Endodermal cell (in vitro differentiated cells): Measurements from ENCODE around the gene AKAP7. TPM values are rescaled to one million over a fixed set of nuclear protein-coding genes. Genes with fewer than 3 reads are reported as not detected.

Experiments used
- DNase-seq: peaks from one replicate; pipeline ENCODE4 v3.0.0-alpha.2; 2017
- H3K27ac ChIP-seq: 2 replicates; pipeline ENCODE4 v1.5.1; 2013; ENCODE audit warnings: mild to moderate bottlenecking, low read depth, low read length, moderate library complexity
- H3K27me3 ChIP-seq: 2 replicates; pipeline ENCODE4 v1.6.1; 2013; ENCODE audit warnings: mild to moderate bottlenecking, low read length, moderate library complexity; ENCODE audit not compliant: insufficient read depth, control insufficient read depth, poor library complexity, severe bottlenecking
- H3K36me3 ChIP-seq: 2 replicates; pipeline ENCODE4 v1.7.0; 2013; ENCODE audit warnings: mild to moderate bottlenecking, low read length, moderate library complexity; ENCODE audit not compliant: control insufficient read depth, insufficient read depth
- H3K4me1 ChIP-seq: one replicate; pipeline ENCODE4 v1.7.0; 2013; ENCODE audit warnings: low read length; ENCODE audit not compliant: control insufficient read depth, insufficient read depth
- H3K4me3 ChIP-seq: 2 replicates; pipeline ENCODE4 v1.5.1; 2013; ENCODE audit warnings: mild to moderate bottlenecking, low read length, moderate library complexity
- H3K9ac ChIP-seq: 2 replicates; pipeline ENCODE4 v1.6.1; 2013; ENCODE audit warnings: mild to moderate bottlenecking, low read length, moderate library complexity; ENCODE audit not compliant: poor library complexity, severe bottlenecking; ENCODE audit errors: extremely low read depth
- H3K9me3 ChIP-seq: 2 replicates; pipeline ENCODE4 v1.6.1; 2013; ENCODE audit warnings: mild to moderate bottlenecking, low read length, moderate library complexity; ENCODE audit not compliant: control insufficient read depth
- H3K27ac Mint-ChIP-seq: 2 replicates; pipeline ENCODE4 v1.8.0; 2020; ENCODE audit warnings: mixed read lengths
- H3K27me3 Mint-ChIP-seq: 2 replicates; pipeline ENCODE4 v1.8.0; 2021; ENCODE audit warnings: mild to moderate bottlenecking, mixed read lengths; ENCODE audit not compliant: insufficient read depth
- H3K36me3 Mint-ChIP-seq: 2 replicates; pipeline ENCODE4 v1.8.0; 2020; ENCODE audit warnings: low read depth, mixed read lengths
- H3K4me1 Mint-ChIP-seq: 2 replicates; pipeline ENCODE4 v1.8.0; 2020; ENCODE audit warnings: mixed read lengths
- H3K4me3 Mint-ChIP-seq: 2 replicates; pipeline ENCODE4 v1.8.0; 2020; ENCODE audit warnings: mild to moderate bottlenecking, moderate library complexity, mixed read lengths
- H3K9me3 Mint-ChIP-seq: 2 replicates; pipeline ENCODE4 v1.8.0; 2020; ENCODE audit warnings: mild to moderate bottlenecking, mixed read lengths
- CTCF ChIP-seq: fragments of 200-600 bp; sonication (generic); conservative IDR thresholded peaks from 2 replicates; pipeline ENCODE4 v1.5.0; 2021; ENCODE audit warnings: antibody characterized with exemption, mild to moderate bottlenecking
- WGBS, 2 experiments: methylation state at CpG; one replicate each; pipeline versions ENCODE4 v1.1.5 to v1.1.7; 2013; ENCODE audit warnings: missing lambda C conversion rate in 2 of 2, mixed read lengths in 1 of 2; ENCODE audit not compliant: insufficient coverage in 1 of 2, insufficient read length in 1 of 2; 5-methylcytosine and 5-hydroxymethylcytosine counted together
- total RNA-seq, 2 donors: library from RNA; stranded (reverse); fragmentation: NEBNext Ultra II Directional in 1 of 2; extraction: Animal tissue kit (Norgen Biotek cat#: 25700) in 1 of 2; gene quantifications; 2 replicates in 1 of 2; 3 replicates in 1 of 2; pipeline ENCODE4 v1.2.1, GENCODE V29; 2021

The AKAP7 gene
- total RNA-seq, 2 donors from 2014 or later, result 6.2 to 6.7 TPM

GRCh38 chr6:131303338-131303930 is 168.2 kb downstream of the AKAP7 start:
- Histone ChIP-seq H3K4me1 (no peaks in the 10 kb centered on the region), H3K27ac (no peak overlapping the region), H3K4me3 (no peak overlapping the region), H3K9me3 (no peaks in the 10 kb centered on the region), H3K27me3 (no peaks in the 10 kb centered on the region), H3K36me3 (no peaks in the 10 kb centered on the region), H3K9ac (no peak overlapping the region)
- no peak overlapping the region for H3K4me3 Mint-ChIP-seq
- peak overlapping the region; percentile 13 for H3K27ac Mint-ChIP-seq
- peaks cover 26% of the 10 kb centered on the region for H3K36me3 Mint-ChIP-seq
- 92 to 93% methylated on average over 4 to 6 of the region's 6 CpGs for WGBS, 2 experiments
- peak; percentile 70 for DNase-seq
- H3K27me3 Mint-ChIP-seq, result peaks cover 4% of the 10 kb centered on the region
- TF ChIP-seq CTCF, result no peak
- peaks cover 36% of the 10 kb centered on the region for H3K4me1 Mint-ChIP-seq
- H3K9me3 Mint-ChIP-seq, result peaks cover 3% of the 10 kb centered on the region

DNA sequence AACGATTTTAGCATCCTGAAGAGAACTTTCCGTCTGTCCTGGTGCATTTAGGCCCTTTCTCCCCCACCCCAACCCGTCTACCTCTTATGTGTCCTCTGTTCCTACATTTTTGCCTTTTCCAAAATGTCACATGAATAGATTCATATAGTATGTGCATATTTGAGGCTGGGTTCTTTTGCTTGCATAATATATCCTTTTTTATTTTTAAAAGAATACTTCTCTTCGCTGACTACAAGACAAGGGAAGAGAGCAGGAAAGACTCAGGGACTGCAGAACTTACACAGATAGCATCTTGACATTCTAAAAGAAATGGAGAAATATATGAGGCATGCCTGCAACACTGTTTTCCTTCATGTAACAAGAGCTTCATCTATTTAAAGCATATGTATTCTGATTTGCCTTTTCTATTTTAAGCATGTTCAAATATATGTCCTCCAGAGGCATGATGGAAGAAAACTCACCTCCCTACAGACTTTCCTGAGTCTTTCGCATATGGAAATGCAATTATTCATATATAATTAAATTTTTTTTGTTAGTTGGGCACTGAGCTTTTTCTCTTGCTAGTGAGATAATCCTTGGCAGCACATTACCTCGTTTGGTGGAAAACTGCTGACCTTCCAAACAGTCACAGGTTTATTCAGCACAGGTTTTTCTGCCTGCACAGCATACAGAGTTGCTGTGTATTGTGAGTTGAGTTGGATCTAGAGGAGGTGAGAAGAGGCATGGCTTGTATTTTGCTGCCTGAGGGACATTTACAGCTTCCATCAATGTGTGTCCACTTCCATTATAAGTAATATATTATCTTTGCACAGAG is 170.0 kb downstream of the AKAP7 start:
- Histone ChIP-seq H3K27ac (no peak overlapping the region), H3K4me1 (no peaks in the 10 kb centered on the region), H3K9me3 (peaks cover 16% of the 10 kb centered on the region), H3K4me3 (no peak overlapping the region), H3K9ac (no peak overlapping the region), H3K27me3 (no peaks in the 10 kb centered on the region), H3K36me3 (no peaks in the 10 kb centered on the region)
- Mint-ChIP-seq H3K27me3 (peaks cover 4% of the 10 kb centered on the region), H3K9me3 (peaks cover 21% of the 10 kb centered on the region), H3K4me3 (no peak overlapping the region), H3K27ac (no peak overlapping the region), H3K4me1 (peaks cover 24% of the 10 kb centered on the region), H3K36me3 (peaks cover 42% of the 10 kb centered on the region)
- DNase-seq, result no peak
- 82 to 86% methylated on average over 2 to 5 of the region's 6 CpGs for WGBS, 2 experiments
- TF ChIP-seq CTCF, result no peak

GRCh38 chr6:131309437-131309836 is 174.2 kb downstream of the AKAP7 start:
- H3K36me3 Mint-ChIP-seq, result peaks cover 34% of the 10 kb centered on the region
- Histone ChIP-seq H3K27me3 (no peaks in the 10 kb centered on the region), H3K9ac (no peak overlapping the region), H3K27ac (no peak overlapping the region), H3K9me3 (peaks cover 33% of the 10 kb centered on the region), H3K36me3 (no peaks in the 10 kb centered on the region), H3K4me1 (no peaks in the 10 kb centered on the region), H3K4me3 (no peak overlapping the region)
- no peak for DNase-seq
- 67 to 79% methylated on average over 1 of the region's 1 CpG for WGBS, 2 experiments
- no peak for TF ChIP-seq CTCF
- peaks cover 35% of the 10 kb centered on the region for H3K9me3 Mint-ChIP-seq
- no peaks in the 10 kb centered on the region for H3K4me1 Mint-ChIP-seq
- no peak overlapping the region for H3K27ac Mint-ChIP-seq
- no peak overlapping the region for H3K4me3 Mint-ChIP-seq
- peaks cover 2% of the 10 kb centered on the region for H3K27me3 Mint-ChIP-seq
